HG03139 (cell line): ENCODE results near the gene F3.

Source experiments
- ATAC-seq: cut with Tn5 transposase; IDR thresholded peaks from one replicate; pipeline ENCODE4 v1.9.1; 2021; ENCODE audit not compliant: unreplicated experiment

Gene F3

DNA sequence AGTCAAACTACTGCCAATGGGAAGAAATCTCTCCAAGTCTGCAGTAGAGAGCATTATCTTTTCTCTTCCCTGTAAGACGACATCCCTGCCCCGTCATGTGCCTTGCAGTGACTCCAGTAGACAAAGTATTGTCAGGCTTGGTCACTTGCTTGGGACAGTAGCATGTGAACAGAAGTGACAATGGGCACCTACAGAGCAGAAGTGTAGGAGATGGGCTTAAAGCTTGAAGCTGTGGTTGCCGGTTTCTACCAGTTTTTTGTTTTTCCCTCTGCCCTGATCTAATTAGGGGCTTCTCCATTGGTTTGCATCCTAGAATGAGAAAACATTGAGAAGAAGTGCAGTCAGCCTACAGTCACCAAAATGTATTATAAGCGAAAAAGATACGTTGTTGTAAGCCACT, 12.7 kb downstream of the F3 start:
- ATAC-seq = no peak

DNA sequence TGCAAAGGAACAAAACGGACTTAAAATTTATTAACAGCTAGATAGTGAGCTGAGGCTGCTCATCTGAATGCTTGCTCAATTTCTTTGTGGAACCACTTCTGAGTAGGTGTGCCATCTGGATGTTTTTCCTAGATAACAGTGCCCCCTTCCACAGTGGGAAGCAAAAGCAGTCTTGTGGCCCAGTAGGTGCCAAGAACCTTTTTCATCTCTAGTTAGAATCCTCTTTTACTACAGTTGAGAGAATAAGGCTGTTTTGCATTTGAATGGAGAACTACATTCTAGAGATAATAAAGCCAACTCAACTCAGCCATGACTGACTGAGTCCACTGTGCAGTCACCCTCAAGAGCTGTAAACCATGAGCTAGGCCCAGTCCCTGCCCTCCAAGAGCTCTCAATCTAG, 13.3 kb downstream of the F3 start:
- ATAC-seq = no peak

DNA sequence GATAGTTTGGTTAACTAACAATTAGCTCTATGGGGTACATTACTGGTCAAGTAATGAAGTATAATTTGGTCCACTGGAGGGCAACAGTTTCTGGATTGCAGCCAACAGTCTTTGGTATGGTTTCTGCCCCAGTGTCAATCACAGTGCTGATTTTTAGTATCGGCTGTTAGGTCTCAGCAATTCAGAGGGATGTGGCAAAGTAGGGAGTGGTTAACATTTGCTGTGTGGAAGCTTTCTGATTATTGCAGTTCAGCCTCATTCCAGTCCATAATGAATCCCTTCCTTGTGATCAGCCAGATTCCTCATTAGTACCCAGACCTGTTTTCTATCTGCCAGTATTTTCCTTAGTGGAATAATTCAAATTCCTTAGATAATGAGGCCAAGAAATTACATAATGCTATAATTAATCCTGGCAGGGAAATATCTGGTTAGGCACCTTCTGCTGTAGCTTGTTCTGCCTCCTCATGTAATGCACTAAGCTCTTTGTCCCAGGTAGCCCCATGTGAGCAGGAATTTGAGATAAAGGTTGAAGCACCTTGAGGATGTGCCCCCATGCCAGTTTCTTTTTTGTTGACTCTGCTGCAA, 14.0 kb downstream of the F3 start:
- no peak for ATAC-seq

DNA sequence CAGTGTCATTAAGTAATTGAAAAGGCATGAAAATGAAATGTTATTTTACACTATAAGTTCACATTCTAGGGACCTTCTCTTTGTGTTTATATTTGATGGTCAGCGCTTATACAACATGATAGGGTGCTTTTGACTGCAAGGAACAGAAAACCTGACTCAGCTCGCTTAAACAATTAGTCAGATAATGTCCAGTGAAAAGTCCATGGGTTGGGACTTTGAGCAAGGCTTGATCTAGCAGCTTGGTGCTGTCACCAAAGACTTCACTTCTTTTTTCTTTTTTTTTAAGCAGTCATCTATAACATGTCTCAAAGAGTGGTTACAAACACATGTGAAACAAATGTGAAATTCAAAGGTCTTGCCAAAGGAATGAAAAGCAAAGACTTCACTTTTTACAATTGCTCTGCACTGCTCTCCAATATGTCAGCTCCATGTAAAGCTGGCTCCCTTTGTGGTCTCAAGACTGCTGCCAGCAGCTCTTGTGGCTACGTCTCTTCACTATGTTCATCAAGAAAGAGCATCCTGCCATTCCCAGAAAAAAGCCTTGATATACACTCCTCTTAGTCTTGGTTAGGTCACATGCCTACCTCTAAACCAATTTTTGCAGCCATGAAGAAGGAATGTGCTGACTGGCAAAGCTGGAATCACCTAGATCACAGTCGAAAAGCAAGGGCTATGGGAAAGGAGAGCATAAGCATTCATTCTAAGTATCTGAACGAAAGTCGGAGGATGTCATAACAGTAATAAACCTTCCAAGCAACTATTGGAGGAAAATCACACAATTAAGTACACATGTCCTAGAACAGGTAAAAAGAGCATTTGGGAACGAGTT, 15.2 kb downstream of the F3 start:
- no peak for ATAC-seq

DNA sequence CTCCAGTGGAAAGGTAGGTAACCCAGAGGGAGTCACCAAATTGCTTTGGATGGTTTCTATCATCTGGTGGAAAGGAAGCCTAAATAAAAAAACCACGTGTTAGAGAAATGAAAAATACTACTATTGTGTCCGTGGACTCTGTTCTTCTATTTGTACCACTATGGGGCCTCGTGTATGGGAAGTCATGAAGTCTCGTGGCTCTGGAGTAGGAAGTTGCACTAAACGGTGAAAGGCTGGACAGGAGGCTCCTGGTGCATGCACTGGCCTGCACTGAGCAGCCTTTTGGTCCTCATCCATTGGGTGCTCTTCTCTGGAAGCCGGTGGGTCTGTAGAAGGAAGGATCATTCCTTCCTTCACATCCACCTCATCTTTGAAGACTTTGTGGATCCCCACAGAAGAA, 17.0 kb downstream of the F3 start:
- no peak for ATAC-seq

DNA sequence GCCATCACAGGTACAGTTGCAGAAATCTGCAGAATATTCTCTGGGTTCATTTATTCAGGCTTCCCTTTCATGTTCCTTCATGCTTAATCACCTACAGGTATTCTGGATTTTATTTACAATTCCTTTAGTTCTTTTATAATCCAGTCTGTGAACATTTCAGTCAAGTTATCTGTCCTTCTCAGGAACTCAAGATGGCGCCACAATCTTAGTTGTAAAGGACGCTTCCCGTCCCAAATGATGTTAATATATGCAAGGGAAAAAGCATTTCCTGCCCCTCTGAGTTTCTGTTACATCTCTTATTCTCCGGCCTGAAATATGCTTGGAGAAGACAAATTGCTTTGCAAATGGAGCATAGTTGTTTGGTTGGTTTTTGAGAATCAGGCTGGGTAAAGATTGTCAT, 19.3 kb downstream of the F3 start:
- ATAC-seq = no peak

DNA sequence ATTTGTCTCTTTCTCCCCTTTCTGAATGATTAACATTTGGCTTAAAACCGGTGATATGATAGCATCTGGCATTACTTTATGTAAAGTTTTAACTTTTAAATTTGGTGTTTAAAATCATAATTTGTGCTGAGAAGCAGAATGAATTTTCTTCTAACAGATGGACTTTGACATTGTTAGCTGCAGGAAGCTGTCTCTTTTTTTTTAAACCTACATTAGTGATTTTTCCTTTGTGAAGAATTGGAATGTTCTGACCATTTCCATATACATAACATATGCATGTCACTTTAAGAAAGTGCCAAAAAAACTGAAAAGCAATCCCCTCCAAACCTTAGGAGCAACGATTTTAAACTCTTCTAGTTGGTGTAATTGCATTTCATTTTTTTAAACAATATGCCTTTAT, 22.2 kb downstream of the F3 start:
- ATAC-seq = no peak

DNA sequence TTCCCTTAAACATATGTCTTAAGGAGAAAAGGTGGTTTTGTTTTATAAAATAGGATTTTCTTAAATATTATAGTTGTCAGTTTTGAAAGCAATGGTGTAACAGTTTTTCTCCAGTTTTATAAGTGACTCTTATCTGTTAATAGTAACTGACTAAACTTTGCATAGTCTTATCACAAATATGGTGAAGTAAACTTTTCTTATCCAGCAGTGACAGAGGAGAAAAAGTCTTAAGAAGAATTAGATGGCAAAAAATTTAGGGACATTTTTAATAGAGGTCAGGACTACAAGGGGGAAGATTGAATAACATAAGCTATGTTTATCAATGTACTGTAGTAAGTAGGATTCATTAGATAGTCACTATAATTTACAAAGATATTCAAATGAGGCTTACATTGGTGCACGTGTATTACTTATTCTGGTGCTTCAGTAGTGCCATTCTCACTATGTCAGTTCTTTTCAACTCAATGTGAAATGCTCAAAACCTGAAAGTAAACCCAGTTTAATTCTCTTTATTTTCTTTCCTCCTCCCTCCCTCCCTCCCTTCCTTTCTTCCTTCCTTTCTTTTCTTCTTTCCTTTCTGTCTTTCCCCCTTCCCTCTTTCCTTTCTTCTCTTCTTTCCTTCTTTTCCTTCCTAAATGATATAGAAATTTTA, 26.1 kb downstream of the F3 start:
- no peak for ATAC-seq

DNA sequence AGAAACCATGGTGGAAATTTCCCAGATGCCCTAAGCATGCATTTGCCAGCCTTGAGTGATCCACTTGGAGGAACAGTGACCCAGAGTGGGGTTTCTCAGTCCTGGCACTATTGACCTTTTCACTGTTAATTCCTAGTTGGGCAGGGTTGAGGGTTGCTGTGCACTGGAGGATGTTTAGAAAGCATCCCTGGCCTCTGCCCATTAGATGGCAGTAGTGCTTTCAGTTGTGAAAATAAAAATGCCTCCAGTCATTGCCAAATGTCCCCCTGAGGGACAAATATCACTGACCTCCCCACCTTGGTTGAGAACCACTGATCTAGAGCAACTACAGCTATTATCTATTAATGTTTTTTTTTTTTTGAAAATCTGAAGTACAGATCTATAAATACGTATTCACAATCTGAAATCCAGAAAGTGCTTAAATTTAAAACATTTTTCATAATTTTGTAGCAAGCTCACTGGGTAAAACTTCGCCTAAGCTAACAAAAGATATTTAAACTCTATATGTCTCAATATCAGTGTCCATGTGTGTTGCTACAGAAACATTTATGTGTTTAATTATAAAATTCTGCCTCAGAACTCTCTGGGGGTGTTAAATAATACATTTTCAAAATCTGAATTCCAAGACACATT, 27.3 kb downstream of the F3 start:
- ATAC-seq = no peak

DNA sequence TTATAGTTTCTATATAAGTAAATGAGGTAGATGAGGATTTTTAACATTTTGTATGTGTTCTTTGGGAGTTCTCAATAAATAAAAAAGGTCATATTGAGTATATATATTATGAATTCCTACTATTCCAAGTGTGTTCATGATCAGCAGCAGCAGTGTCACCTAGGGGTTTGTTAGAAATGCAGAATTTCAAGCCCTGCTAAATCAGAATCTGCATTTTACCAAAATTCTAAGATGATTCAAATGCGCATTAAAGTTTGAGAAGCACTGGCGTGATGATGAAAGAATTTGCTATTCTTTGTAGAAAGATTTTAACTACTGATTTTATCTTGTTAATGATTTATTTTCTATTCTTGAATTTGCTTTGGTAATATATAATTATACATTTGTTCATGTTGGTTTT, 28.7 kb downstream of the F3 start:
- no peak for ATAC-seq

DNA sequence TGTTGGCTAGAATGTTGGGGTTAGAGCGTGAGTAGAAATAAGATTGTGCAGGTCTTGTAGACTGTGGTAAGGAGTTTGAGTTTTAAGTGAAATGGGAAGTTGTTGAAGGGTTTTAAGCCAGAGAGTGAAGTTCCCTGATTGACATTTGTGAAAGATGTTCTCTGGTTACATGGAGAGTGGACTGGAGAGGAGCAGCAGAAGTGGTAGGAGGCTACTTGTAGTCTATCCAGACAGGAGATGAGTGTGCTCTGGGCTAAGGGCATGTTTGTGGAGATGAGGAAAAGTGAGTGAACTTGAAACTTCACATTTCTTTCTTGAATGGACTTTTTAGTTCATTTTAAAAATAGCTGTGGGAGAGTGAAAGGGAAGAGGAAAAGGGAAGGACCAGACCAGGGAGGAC, 37.0 kb downstream of the F3 start:
- ATAC-seq = no peak

DNA sequence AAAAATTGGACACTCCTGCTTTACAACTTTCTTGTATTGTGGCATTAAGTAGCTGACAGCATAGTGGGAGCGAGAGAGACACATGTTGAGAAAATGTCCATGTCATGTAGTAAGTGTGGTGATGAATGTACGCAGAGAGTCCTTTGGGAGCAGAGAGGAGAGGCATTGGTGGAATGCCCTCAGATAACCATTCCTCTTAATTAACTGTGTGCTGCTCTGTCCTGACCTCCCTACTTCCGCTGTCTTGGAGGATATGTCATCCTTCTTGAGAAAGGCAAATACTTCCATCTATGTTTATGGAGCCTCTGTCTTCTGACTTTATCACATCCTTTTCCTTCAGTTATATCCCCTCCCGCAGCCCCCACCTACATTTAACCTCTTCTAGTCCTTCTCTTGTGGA, 38.4 kb downstream of the F3 start:
- ATAC-seq = no peak

DNA sequence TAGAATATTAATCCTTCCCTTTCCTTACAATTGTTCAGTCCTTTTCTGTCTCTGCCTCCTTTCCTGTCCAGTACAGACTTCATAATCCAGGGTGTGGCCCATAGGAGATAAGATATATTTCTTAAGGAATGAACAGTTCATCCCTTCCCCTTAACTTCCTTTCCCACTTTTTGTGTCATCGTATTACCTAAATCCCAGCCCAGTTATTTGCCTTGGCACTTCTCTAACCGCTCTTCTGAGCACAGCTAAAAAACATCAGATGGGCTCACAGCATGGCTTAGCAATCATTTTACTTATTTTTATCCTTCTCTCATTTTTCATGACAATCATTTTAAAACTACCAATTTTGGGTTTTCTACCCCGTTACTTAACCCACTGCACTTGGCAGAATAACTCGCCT, 39.6 kb downstream of the F3 start:
- ATAC-seq = no peak

DNA sequence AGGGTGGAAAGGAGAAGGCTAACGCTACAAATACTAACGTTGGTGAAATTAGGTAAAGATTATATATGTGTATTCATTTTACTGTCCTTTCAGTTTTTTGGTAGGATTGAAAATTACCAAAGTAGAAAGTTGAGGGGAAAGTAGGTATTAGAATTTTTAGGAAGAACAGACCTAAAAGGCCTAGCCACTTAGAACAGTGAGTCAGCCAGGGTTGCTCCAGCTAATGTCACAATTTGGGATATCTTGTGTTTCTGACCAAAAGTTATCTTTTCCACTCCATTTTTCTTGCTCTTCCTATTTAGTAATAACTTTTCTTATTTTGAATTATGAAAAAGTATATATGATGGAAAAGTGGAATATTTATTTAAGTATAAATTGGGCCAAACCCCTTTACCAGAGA, 40.1 kb downstream of the F3 start:
- ATAC-seq = no peak

DNA sequence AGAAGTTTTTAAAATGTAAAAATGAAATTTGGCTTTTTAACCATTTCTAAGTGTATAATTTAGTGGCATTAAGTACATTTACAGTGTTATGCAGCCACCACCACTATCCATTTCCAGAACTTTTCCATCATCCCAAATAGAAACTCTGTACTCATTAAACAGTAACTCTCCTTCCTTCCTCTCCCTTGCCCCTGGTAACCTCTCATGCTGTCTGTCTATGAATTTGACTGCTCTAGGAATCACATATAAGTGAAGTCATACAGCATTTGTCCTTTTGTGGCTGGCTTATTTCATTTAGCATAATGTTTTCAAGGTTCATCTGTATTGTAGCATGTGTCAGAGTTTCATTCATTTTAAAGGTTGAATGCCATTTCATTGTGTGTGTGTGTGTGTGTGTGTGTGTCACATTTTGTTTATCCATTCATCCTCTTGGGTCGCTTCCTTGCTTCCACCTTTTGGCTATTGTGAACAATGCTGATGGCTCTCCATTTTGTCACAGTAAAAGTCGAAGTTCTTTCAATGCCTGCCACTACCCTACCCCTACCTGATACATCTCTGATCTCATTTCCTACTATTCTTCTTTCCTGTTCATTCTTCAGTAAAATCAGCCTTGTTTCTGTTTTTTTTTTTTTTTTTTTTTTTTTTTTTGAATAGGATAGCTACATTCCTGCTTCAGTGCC, 45.3 kb downstream of the F3 start:
- ATAC-seq = no peak

DNA sequence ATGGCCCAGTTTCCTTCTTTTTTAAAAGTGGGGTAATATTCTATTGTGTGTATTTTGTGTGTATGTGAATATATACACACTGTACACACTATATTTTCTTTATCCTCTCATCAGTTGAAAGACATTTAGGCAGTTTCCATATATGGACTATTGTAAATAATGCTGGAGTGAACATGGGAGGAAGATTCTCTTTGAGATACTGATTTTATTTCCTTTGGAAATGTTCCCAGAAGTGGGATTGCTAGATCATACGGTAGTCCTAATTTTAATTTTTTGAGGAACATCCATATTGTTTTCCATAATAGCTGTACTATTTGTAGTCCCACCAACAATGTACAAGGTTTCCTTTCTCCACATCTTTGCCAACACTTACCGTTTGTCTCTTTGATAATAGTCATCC, 51.0 kb downstream of the F3 start:
- no peak for ATAC-seq

DNA sequence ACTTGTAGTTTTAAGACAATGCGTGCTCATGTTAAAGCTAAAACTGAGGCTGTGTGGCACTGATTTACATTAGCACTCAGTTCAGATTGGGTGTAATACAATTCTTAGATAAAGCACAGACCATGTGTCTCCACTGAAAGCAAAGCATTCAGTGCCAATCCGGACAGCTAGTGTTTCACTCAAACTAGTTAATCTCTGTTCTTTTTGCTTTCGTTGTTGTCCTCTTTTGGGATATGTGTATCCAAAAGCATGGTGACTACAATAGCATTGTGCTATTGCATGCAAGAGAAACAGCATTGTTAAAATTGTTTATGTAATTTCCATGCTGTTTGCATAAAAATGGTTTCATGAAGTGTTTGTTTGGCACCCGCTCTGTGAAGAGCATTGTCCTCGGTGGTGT, 54.6 kb downstream of the F3 start:
- no peak for ATAC-seq

DNA sequence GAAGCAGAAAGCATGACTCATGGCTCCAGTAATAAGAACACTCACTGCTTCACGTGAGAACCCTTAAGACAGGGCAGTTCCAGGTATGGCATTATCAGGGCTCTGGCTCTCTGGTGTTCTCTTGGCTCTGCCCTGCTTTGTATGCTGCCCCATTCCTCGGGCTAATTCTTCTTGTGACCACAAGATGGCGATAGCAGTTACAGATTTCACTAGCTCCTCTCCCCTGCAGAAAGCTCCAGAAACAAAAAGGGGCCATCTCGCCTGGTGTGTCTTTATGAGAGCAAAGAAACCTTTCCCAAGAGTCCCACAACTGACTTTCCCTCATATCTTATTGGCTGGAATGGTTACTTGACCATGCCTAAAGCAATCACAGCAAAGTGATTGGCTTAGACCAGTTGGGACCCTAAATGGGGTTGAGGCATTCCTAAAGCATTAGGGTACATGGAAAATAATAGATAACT, 60.1 kb downstream of the F3 start:
- ATAC-seq = peak; percentile 96

DNA sequence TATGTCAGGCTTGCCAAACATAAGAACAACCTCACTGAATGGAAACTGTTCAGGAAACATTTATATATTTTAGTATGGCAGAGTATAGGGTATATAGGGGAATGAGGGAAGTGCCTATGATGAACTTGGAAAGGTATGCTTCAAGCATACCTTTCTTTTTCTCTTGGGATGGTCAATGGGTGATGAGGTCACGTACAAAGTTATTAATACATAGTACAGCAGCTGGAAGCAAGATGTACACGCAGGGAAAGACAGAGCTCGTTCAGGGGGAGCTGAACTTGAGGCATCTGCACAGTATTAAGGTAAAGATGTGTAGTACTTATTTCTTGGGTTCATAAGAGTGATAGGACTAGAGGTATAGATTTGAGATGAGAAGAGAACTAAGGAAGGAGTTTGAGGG, 61.9 kb downstream of the F3 start:
- no peak for ATAC-seq
